HepG2 (cell line): Measurements from ENCODE around the gene ARHGAP26. TPM values are rescaled to one million over a fixed set of nuclear protein-coding genes. Genes with fewer than 3 reads are reported as not detected.

ENCODE experiments used
- ATF7 ChIP-seq, 2 experiments: fragments of 450-650 bp in 1 of 2; sonication (generic) in 1 of 2; formaldehyde crosslinking in 1 of 2; IDR thresholded peaks; 2 replicates each; pipeline versions ENCODE4 v1.4.0 to v1.6.1; 2016 to 2020; ENCODE audit warnings: antibody characterized with exemption in 1 of 2, mild to moderate bottlenecking in 1 of 2, missing genetic modification reagents in 1 of 2
- BRCA1 ChIP-seq: sonication (generic); formaldehyde crosslinking; IDR thresholded peaks from 2 replicates; pipeline ENCODE4 v1.4.0; 2020; ENCODE audit warnings: missing genetic modification reagents
- FOXM1 ChIP-seq: sonication (generic); formaldehyde crosslinking; IDR thresholded peaks from 2 replicates; pipeline ENCODE4 v1.5.0; 2020; ENCODE audit warnings: missing genetic modification reagents
- HCFC1 ChIP-seq: fragments of 150-350 bp; IDR thresholded peaks from 2 replicates; pipeline ENCODE4 v1.6.1; 2014; ENCODE audit warnings: low read depth, low read length
- HMG20A ChIP-seq: IDR thresholded peaks from 2 replicates; pipeline ENCODE4 v1.6.1; 2016; ENCODE audit warnings: borderline replicate concordance
- MTF2 ChIP-seq: sonication (generic); formaldehyde crosslinking; IDR thresholded peaks from 2 replicates; pipeline ENCODE4 v1.5.0; 2020; ENCODE audit warnings: missing genetic modification reagents, borderline replicate concordance
- NFIC ChIP-seq: IDR thresholded peaks from 2 replicates; pipeline ENCODE4 v1.6.1; 2012; ENCODE audit warnings: mild to moderate bottlenecking, low read length, inconsistent platforms
- RFX5 ChIP-seq: IDR thresholded peaks from 2 replicates; pipeline ENCODE4 v1.6.1; 2011; ENCODE audit warnings: low read depth, low read length, improper control_type of control experiment
- SIX4 ChIP-seq: sonication (generic); formaldehyde crosslinking; IDR thresholded peaks from 2 replicates; pipeline ENCODE4 v1.4.0; 2020; ENCODE audit warnings: missing genetic modification reagents
- SOX5 ChIP-seq: IDR thresholded peaks from 2 replicates; pipeline ENCODE4 v1.6.1; 2016; ENCODE audit warnings: borderline replicate concordance
- SSRP1 ChIP-seq: IDR thresholded peaks from 2 replicates; pipeline ENCODE4 v1.6.1; 2016; ENCODE audit warnings: control low read depth
- TEAD3 ChIP-seq: optimal IDR thresholded peaks from 2 replicates; pipeline ENCODE3; 2016; ENCODE audit warnings: borderline replicate concordance
- ZBTB3 ChIP-seq: sonication (generic); formaldehyde crosslinking; IDR thresholded peaks from 2 replicates; pipeline ENCODE4 v1.4.0; 2020; ENCODE audit warnings: low read depth, mild to moderate bottlenecking, moderate library complexity, missing genetic modification reagents, borderline replicate concordance
- ZBTB44 ChIP-seq: sonication (generic); formaldehyde crosslinking; IDR thresholded peaks from 2 replicates; pipeline ENCODE4 v1.4.0; 2020; ENCODE audit warnings: missing genetic modification reagents
- ZNF256 ChIP-seq: sonication (generic); formaldehyde crosslinking; conservative IDR thresholded peaks from 2 replicates; pipeline ENCODE4 v1.4.0; 2020; ENCODE audit warnings: missing genetic modification reagents
- ZNF468 ChIP-seq: sonication (generic); formaldehyde crosslinking; IDR thresholded peaks from 2 replicates; pipeline ENCODE4 v1.8.0; 2022; ENCODE audit warnings: mild to moderate bottlenecking, moderate library complexity, missing genetic modification reagents
- ZNF569 ChIP-seq: sonication (generic); formaldehyde crosslinking; IDR thresholded peaks from 2 replicates; pipeline ENCODE4 v1.5.0; 2020; ENCODE audit warnings: mild to moderate bottlenecking, missing genetic modification reagents, moderate library complexity, borderline replicate concordance
- ZNF616 ChIP-seq: sonication (generic); formaldehyde crosslinking; IDR thresholded peaks from 2 replicates; pipeline ENCODE4 v1.5.0; 2020; ENCODE audit warnings: low read depth, mild to moderate bottlenecking, missing genetic modification reagents
- ZNF672 ChIP-seq: sonication (generic); formaldehyde crosslinking; IDR thresholded peaks from 2 replicates; pipeline ENCODE4 v1.8.1; 2022; ENCODE audit warnings: missing genetic modification reagents
- ZNF773 ChIP-seq: sonication (generic); formaldehyde crosslinking; IDR thresholded peaks from 2 replicates; pipeline ENCODE4 v1.4.0; 2020; ENCODE audit warnings: missing genetic modification reagents, borderline replicate concordance
- ZUFSP ChIP-seq: sonication (generic); formaldehyde crosslinking; IDR thresholded peaks from 2 replicates; pipeline ENCODE4 v1.9.0; 2021; ENCODE audit warnings: missing genetic modification reagents, mild to moderate bottlenecking, borderline replicate concordance
- ZXDC ChIP-seq: sonication (generic); formaldehyde crosslinking; IDR thresholded peaks from 2 replicates; pipeline ENCODE4 v1.5.0; 2020; ENCODE audit warnings: mild to moderate bottlenecking, missing genetic modification reagents
- polyA plus RNA-seq, 8 experiments: library from polyadenylated mRNA; depleted of rRNA in 3 of 8; stranded (reverse) in 7 of 8; unstranded in 1 of 8; fragments of >200 nt; fragmentation: Illumina TruSeq in 4 of 8; extraction: Trizol in 4 of 8; gene quantifications; 2 replicates each; pipeline versions ENCODE4 v1.2.1 to v1.2.3, GENCODE V29; 2011 to 2016; ENCODE audit warnings: low read depth in 4 of 8, missing spikeins in 1 of 8, mixed read lengths in 1 of 8; ENCODE audit not compliant: insufficient read depth in 1 of 8
- total RNA-seq, 5 experiments: library from RNA; depleted of rRNA; stranded (reverse); fragments of >200 nt; fragmentation: Illumina TruSeq; extraction: Trizol; gene quantifications; 2 replicates each; pipeline ENCODE4 v1.2.3, GENCODE V29; 2016; ENCODE audit warnings: low read depth in 1 of 5

The ARHGAP26 gene
- total and polyA plus RNA-seq, 2 of the 13 experiments (the other 11 are each of a cell fraction or from before 2014, with no cell fraction given), result 9.6 to 18.2 TPM

- TF ChIP-seq HCFC1 (no peak), TEAD3 (peak; percentile 5), HMG20A (CRISPR knock-in tag) (no peak), ZUFSP (no peak), NFIC (no peak), SSRP1 (CRISPR knock-in tag) (no peak), SIX4 (CRISPR knock-in tag) (no peak), ZNF672 (CRISPR knock-in tag) (no peak), ZBTB44 (CRISPR knock-in tag) (no peak), SOX5 (no peak), ZNF256 (no peak), ZNF569 (CRISPR knock-in tag) (no peak), ZNF616 (CRISPR knock-in tag) (no peak), ZNF468 (CRISPR knock-in tag) (no peak), ZNF773 (CRISPR knock-in tag) (no peak), RFX5 (no peak), ZBTB3 (CRISPR knock-in tag) (no peak), BRCA1 (0 out of 2 replicates have a peak, but pooled peaks have one; percentile 1), ATF7 (IDR thresholded peaks at IDR 0.05) (no peak), ATF7 (CRISPR knock-in tag; IDR thresholded peaks at IDR 0.05) (peak; percentile 32; the same call in 1 of the 2 replicates), ZXDC (CRISPR knock-in tag) (peak; percentile 84), MTF2 (CRISPR knock-in tag) (no peak), FOXM1 (CRISPR knock-in tag) (no peak)
These were observed at the start of gene ARHGAP26 (continued) for GRCh38 chr5:142769793-142770649.
